ENCODE data around the gene RPLP1. TPM values are rescaled to one million over a fixed set of nuclear protein-coding genes. Genes with fewer than 3 reads are reported as not detected.

The RPLP1 gene
- polyA plus RNA-seq, 1 donor (not counting 4 experiments of a cell fraction or from before 2014, with no cell fraction given) = 755 TPM

DNA sequence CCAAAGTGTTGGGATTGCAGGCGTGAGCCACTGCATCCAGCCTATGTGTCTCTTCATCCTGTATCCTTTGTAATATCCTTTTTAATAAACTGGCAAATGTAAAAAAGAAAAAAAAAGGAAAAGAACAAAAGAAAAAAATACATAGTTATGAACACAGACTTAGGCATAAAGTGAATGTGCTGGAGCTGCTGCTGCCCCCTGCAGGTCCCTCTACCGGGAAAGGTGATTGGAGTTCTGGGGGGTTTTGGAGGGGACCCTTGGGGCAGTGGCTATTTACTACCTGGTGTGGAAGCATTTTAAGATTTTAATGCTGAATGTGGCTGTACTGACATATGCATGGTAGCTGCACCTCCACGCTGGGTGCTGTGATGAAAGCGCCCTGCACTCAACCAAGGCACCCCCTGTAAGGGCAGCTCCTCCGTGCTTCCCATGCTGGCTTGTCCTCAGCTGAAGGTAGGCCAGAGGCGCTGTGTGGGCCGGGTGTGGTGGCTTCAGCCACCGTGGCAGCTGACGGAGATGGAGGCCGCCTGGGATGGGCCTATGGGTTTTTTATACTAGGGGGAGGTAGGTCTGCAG is 49.9 kb downstream of the RPLP1 start:
- Histone ChIP-seq H3K9me3 (ENCODE audit: control insufficient read depth, low read depth, low read length) (no peaks in the 10 kb centered on the region), H3K27ac (ENCODE audit: control insufficient read depth, insufficient read depth, low read length) (no peak overlapping the region), H3K4me3 (ENCODE audit: control insufficient read depth in 2 of 3, extremely low read depth in 1 of 3, insufficient read depth in 2 of 3, low read depth in 1 of 3, low read length in 3 of 3) (no peak overlapping the region), H3K36me3 (ENCODE audit: control insufficient read depth in 2 of 2, extremely low read depth in 1 of 2, insufficient read depth in 2 of 2, low read length in 2 of 2) (no peaks in the 10 kb centered on the region), H3K79me2 (ENCODE audit: control insufficient read depth, insufficient read depth, low read length) (no peaks in the 10 kb centered on the region), H3K27me3 (ENCODE audit: control insufficient read depth, extremely low read depth, insufficient read depth, low read length) (peaks cover 9% of the 10 kb centered on the region), H4K20me1 (ENCODE audit: control insufficient read depth, extremely low read depth, insufficient read depth, low read length) (no peaks in the 10 kb centered on the region), H3K9ac (ENCODE audit: control insufficient read depth, extremely low read depth, insufficient read depth, low read length) (no peak overlapping the region), H3K9me1 (ENCODE audit: control insufficient read depth, extremely low read depth, insufficient read depth, low read length) (no peaks in the 10 kb centered on the region), H2AFZ (ENCODE audit: control insufficient read depth, low read length) (no peak overlapping the region), H3K4me1 (ENCODE audit: control insufficient read depth, extremely low read depth, insufficient read depth, low read length) (no peaks in the 10 kb centered on the region), H3K4me2 (ENCODE audit: control insufficient read depth, extremely low read depth, insufficient read depth, low read depth, low read length) (no peak overlapping the region)
- dilution Hi-C loops (cut with MboI; ENCODE audit: extremely low pct_ligation_motif_present, low sequenced_read_pairs) = no loop called here
- TF ChIP-seq, protein P1, sequence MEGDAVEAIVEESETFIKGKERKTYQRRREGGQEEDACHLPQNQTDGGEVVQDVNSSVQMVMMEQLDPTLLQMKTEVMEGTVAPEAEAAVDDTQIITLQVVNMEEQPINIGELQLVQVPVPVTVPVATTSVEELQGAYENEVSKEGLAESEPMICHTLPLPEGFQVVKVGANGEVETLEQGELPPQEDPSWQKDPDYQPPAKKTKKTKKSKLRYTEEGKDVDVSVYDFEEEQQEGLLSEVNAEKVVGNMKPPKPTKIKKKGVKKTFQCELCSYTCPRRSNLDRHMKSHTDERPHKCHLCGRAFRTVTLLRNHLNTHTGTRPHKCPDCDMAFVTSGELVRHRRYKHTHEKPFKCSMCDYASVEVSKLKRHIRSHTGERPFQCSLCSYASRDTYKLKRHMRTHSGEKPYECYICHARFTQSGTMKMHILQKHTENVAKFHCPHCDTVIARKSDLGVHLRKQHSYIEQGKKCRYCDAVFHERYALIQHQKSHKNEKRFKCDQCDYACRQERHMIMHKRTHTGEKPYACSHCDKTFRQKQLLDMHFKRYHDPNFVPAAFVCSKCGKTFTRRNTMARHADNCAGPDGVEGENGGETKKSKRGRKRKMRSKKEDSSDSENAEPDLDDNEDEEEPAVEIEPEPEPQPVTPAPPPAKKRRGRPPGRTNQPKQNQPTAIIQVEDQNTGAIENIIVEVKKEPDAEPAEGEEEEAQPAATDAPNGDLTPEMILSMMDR (optimal IDR thresholded peaks at IDR 0.05 in 1 of 3, IDR thresholded peaks at IDR 0.05 in 1 of 3, conservative IDR thresholded peaks at IDR 0.05 in 1 of 3; ENCODE audit: extremely low read depth in 1 of 3, insufficient read depth in 2 of 3, low read length in 3 of 3) = peak in 1 of 3 experiments; percentile 14
- no peak for TF ChIP-seq EZH2 (IDR thresholded peaks at IDR 0.05; ENCODE audit: low read length)
- DNase-seq (ENCODE audit: low read depth, low spot score) = no peak
- FAIRE-seq = no peak

DNA sequence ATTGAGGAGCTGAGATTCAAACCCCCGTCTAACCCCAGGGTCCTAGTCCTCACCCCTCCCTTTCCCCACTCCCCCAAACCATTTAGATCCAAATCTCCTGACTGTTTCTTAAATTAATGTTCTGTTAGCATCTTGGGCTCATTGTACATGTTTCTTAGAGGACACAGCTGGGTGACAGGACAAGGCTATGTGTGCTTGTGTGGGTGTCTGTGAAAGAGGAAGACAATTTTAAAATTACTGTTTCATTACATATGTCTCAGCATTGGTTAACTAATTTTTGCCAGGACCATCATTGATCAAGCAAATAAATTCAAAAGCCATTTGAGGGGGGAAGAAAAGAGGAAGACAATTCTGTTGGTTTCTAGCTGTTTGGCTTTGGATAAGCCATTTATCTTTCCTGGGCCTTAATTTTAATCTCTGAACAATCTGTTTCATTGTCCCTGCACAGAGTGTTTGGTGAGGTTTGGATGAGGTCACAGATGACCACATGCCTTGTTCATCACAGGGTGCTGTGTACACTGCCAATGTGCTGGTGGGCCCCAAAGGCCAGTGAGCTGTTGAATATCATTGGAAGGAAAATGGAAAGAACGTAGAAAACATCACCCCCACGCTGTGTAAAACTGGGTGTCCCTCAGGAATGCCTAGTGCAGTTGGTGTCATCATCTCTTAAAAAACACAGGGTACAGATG is 51.9 kb downstream of the RPLP1 start:
- DNase-seq (ENCODE audit: low read depth, low spot score) = no peak
- no peak overlapping the region for H3K27ac ChIP-seq (ENCODE audit: control insufficient read depth, insufficient read depth, low read length)
- no peaks in the 10 kb centered on the region for H3K9me1 ChIP-seq (ENCODE audit: control insufficient read depth, extremely low read depth, insufficient read depth, low read length)
- no peak overlapping the region for H2AFZ ChIP-seq (ENCODE audit: control insufficient read depth, low read length)
- H3K9ac ChIP-seq (ENCODE audit: control insufficient read depth, extremely low read depth, insufficient read depth, low read length) = no peak overlapping the region
- no peak overlapping the region for H3K4me2 ChIP-seq (ENCODE audit: control insufficient read depth, extremely low read depth, insufficient read depth, low read depth, low read length)
- H3K79me2 ChIP-seq (ENCODE audit: control insufficient read depth, insufficient read depth, low read length) = no peaks in the 10 kb centered on the region
- no peak overlapping the region for H3K4me3 ChIP-seq (ENCODE audit: control insufficient read depth in 2 of 3, extremely low read depth in 1 of 3, insufficient read depth in 2 of 3, low read depth in 1 of 3, low read length in 3 of 3)
- TF ChIP-seq, protein P1 (optimal IDR thresholded peaks at IDR 0.05 in 1 of 3, IDR thresholded peaks at IDR 0.05 in 1 of 3, conservative IDR thresholded peaks at IDR 0.05 in 1 of 3; ENCODE audit: extremely low read depth in 1 of 3, insufficient read depth in 2 of 3, low read length in 3 of 3) = no peak
- no peak for TF ChIP-seq EZH2 (IDR thresholded peaks at IDR 0.05; ENCODE audit: low read length)
- dilution Hi-C loops (cut with MboI; ENCODE audit: extremely low pct_ligation_motif_present, low sequenced_read_pairs) = no loop called here
- no peaks in the 10 kb centered on the region for H4K20me1 ChIP-seq (ENCODE audit: control insufficient read depth, extremely low read depth, insufficient read depth, low read length)
- H3K27me3 ChIP-seq (ENCODE audit: control insufficient read depth, extremely low read depth, insufficient read depth, low read length) = peaks cover 6% of the 10 kb centered on the region
- H3K36me3 ChIP-seq (ENCODE audit: control insufficient read depth in 2 of 2, extremely low read depth in 1 of 2, insufficient read depth in 2 of 2, low read length in 2 of 2) = no peaks in the 10 kb centered on the region
- no peaks in the 10 kb centered on the region for H3K9me3 ChIP-seq (ENCODE audit: control insufficient read depth, low read depth, low read length)
- H3K4me1 ChIP-seq (ENCODE audit: control insufficient read depth, extremely low read depth, insufficient read depth, low read length) = no peaks in the 10 kb centered on the region
- no peak for FAIRE-seq

Small RNA genes within 50 kb of the gene (small RNA-seq; reads per million reads assigned to genes)
- 0 reads per million in 3 experiments for gene RF00012 (ENCODE audit: insufficient read length in 3 of 3, low read depth in 3 of 3, low replicate concordance in 1 of 3)

Other genes with a start within 250 kb of the RPLP1 start
- gene PAQR5, start 153.9 kb upstream of the RPLP1 start, polyA plus RNA-seq = 0.06 to 0.30 TPM (median 0.30 TPM) in 3 replicates
- 8.3 to 28.8 TPM (median 28.2 TPM) in 3 replicates for gene KIF23, start 38.5 kb upstream of the RPLP1 start, polyA plus RNA-seq